Smooth muscle cell (in vitro differentiated cells): ENCODE data around the gene TNS1. TPM values are rescaled to one million over a fixed set of nuclear protein-coding genes. Genes with fewer than 3 reads are reported as not detected.

ENCODE experiments used
- DNase-seq: peaks from one replicate; lab custom pipeline; 2025; ENCODE audit not compliant: unreplicated experiment; lab: John Stamatoyannopoulos, UW
- H2AFZ ChIP-seq: fragments of 200-600 bp; sonication (generic); 2 replicates; pipeline ENCODE4 v1.6.0; 2016; ENCODE audit warnings: antibody characterized with exemption, low read depth, mild to moderate bottlenecking
- H3F3A ChIP-seq: fragments of 200-600 bp; sonication (generic); 2 replicates; pipeline ENCODE4 v1.6.0; 2017; ENCODE audit warnings: antibody characterized with exemption, low read depth
- H3K27ac ChIP-seq: fragments of 200-600 bp; sonication (generic); 2 replicates; pipeline ENCODE4 v1.5.1; 2016; ENCODE audit warnings: low read depth, mild to moderate bottlenecking
- H3K27me3 ChIP-seq: fragments of 200-600 bp; sonication (generic); 2 replicates; pipeline ENCODE4 v1.6.1; 2016; ENCODE audit warnings: low read depth, mild to moderate bottlenecking
- H3K36me3 ChIP-seq: fragments of 200-600 bp; sonication (generic); 2 replicates; pipeline ENCODE4 v1.5.1; 2016; ENCODE audit warnings: low read depth
- H3K4me1 ChIP-seq: fragments of 200-600 bp; sonication (generic); 2 replicates; pipeline ENCODE4 v1.5.1; 2016; ENCODE audit warnings: low read depth
- H3K4me2 ChIP-seq: fragments of 200-600 bp; sonication (generic); 2 replicates; pipeline ENCODE4 v1.6.0; 2016; ENCODE audit warnings: mild to moderate bottlenecking
- H3K4me3 ChIP-seq: fragments of 200-600 bp; sonication (generic); 2 replicates; pipeline ENCODE4 v1.5.1; 2016; ENCODE audit warnings: mild to moderate bottlenecking
- H3K79me2 ChIP-seq: fragments of 200-600 bp; sonication (generic); 2 replicates; pipeline ENCODE4 v1.6.0; 2016; ENCODE audit warnings: low read depth, mild to moderate bottlenecking
- H3K9ac ChIP-seq: fragments of 200-600 bp; sonication (generic); 2 replicates; pipeline ENCODE4 v1.6.0; 2016; ENCODE audit warnings: low read depth
- H3K9me3 ChIP-seq: fragments of 200-600 bp; sonication (generic); replicated peaks from 2 replicates; pipeline ENCODE4 v1.5.1; 2016; ENCODE audit warnings: low read depth
- H4K20me1 ChIP-seq: fragments of 200-600 bp; sonication (generic); 2 replicates; pipeline ENCODE4 v1.6.0; 2016; ENCODE audit warnings: low read depth
- WGBS: methylation state at CpG from one replicate; pipeline ENCODE4 v1.1.7; 2016; ENCODE audit warnings: low lambda C conversion rate; 5-methylcytosine and 5-hydroxymethylcytosine counted together
- polyA plus RNA-seq: library from polyadenylated mRNA; unstranded; fragments of >200 nt; fragmentation: Nextera tagmentation; extraction: Ambion mirVana; gene quantifications from 2 replicates; pipeline ENCODE4 v1.2.1, GENCODE V29; 2016
- total RNA-seq: library from RNA; depleted of rRNA; stranded (reverse); fragments of >200 nt; gene quantifications from 2 replicates; pipeline ENCODE4 v1.2.3, GENCODE V29; 2014
- TF ChIP-seq, protein P1 (sequence below): fragments of 200-600 bp; sonication (generic); IDR thresholded peaks from 2 replicates; pipeline ENCODE4 v1.5.1; 2017; ENCODE audit warnings: borderline replicate concordance, mild to moderate bottlenecking, antibody characterized with exemption; ENCODE audit not compliant: insufficient read depth, poor library complexity, severe bottlenecking

Gene TNS1
- total and polyA plus RNA-seq, 2 experiments from 2014 or later: 52.3 to 61.5 TPM

DNA sequence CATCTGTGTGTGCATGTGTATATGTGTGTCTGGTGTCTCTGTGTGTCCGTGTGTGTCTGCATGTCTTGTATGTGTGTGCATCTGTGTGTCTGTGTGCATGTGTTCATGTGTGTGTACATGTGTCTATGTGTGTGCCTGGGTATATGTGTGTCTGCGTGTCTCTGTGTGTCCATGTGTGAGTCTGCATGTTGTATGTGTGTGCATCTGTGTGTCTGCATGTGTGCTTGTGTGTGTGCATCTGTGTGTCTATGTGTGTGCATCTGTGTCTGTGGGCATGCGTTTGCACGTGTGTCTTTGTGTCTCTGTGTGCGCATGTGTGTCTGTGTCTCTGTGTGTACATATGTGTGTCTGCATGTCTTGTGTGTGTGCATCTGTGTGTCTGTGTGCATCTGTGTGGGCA lies 207.7 kb downstream of the TNS1 start:
- Histone ChIP-seq H3K27me3 (no peaks in the 10 kb centered on the region), H3K79me2 (no peaks in the 10 kb centered on the region), H3F3A (peaks cover 35% of the 10 kb centered on the region), H3K36me3 (no peaks in the 10 kb centered on the region), H3K9me3 (no peaks in the 10 kb centered on the region), H3K27ac (no peak overlapping the region), H3K4me3 (no peak overlapping the region), H3K9ac (no peak overlapping the region), H2AFZ (no peak overlapping the region), H3K4me1 (no peaks in the 10 kb centered on the region), H3K4me2 (no peak overlapping the region), H4K20me1 (peaks cover 26% of the 10 kb centered on the region)
- no peak for DNase-seq
- TF ChIP-seq, protein P1, sequence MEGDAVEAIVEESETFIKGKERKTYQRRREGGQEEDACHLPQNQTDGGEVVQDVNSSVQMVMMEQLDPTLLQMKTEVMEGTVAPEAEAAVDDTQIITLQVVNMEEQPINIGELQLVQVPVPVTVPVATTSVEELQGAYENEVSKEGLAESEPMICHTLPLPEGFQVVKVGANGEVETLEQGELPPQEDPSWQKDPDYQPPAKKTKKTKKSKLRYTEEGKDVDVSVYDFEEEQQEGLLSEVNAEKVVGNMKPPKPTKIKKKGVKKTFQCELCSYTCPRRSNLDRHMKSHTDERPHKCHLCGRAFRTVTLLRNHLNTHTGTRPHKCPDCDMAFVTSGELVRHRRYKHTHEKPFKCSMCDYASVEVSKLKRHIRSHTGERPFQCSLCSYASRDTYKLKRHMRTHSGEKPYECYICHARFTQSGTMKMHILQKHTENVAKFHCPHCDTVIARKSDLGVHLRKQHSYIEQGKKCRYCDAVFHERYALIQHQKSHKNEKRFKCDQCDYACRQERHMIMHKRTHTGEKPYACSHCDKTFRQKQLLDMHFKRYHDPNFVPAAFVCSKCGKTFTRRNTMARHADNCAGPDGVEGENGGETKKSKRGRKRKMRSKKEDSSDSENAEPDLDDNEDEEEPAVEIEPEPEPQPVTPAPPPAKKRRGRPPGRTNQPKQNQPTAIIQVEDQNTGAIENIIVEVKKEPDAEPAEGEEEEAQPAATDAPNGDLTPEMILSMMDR: no peak
- 90% methylated on average over 5 of the region's 5 CpGs for WGBS

DNA sequence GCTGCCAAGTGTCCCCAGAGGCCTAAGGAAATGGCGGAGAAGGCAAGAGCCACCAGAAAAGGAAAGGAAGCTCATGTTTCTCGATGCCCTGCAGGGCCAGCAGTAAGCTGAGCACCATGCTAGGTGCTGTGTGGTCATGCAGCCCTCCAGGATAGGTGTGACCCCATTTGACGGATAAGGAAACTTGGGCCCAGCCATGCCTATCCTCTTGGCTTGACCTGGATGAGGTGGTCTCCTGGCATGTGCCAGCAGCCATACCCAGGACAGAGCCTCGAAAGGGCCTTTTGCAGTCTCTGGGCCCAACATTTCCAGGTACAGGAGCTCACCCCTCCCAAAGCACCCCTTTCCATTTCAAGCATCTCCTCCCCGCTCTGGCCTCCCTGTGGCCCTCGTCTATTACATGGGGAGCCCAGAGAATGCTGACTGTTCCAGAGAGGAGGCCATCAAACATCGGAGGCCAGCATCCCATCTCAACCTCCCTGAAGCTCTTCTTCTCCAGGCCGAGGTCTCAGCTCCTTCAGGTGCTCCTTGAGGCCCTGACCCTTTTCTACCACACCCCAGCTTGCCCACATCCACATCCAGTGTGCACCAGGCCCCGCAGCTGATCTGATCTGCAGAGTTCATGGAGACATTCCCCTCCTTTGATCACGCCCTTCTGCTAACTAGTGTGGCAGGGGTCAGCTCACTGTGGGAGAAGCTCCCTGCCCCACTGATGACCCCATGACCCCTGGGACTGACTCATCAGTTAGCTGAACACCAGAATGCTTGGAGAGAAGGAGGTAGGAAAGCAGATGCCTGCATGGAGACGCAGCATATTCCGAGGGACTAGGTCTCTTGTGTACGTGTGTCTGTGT lies 208.4 kb downstream of the TNS1 start:
- TF ChIP-seq, protein P1: no peak

DNA sequence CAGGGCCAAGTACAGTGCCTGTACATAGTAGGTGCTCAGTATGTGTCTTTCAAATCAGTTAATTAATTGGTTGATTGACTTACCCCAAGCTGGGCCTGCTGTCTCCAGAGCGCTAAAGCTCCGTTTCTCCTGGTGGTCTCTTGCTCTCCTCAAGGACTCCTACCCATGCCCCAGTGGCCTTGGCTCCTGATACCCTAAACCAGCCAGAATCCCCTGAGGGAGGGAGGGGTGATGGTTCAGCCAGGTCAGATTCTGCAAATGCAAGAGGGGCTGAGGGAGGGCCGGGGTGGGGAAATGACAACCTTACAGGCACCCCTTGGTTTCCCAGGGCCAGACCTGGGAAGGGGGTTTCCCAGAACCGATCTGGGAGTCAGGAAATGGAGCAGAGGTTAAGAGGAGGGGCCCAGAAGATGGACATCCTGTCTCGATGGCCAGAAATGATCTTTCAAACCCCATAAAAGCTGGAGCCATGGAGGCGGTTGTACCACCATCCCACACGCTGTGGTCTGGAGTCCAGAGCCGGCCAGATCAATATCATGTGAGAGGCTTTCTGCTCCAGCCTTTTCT lies 209.1 kb downstream of the TNS1 start:
- Histone ChIP-seq H3K4me1 (no peaks in the 10 kb centered on the region), H2AFZ (no peak overlapping the region), H4K20me1 (peaks cover 12% of the 10 kb centered on the region), H3K27me3 (no peaks in the 10 kb centered on the region), H3K79me2 (no peaks in the 10 kb centered on the region), H3K9ac (no peak overlapping the region), H3K27ac (no peak overlapping the region), H3F3A (peaks cover 30% of the 10 kb centered on the region), H3K4me2 (no peak overlapping the region), H3K36me3 (no peaks in the 10 kb centered on the region), H3K4me3 (no peak overlapping the region), H3K9me3 (no peaks in the 10 kb centered on the region)
- WGBS: 65% methylated on average over 8 of the region's 8 CpGs
- no peak for DNase-seq
- TF ChIP-seq, protein P1: no peak

More for the DNA sequence above, 208.4 kb downstream of the TNS1 start:
- Histone ChIP-seq H3F3A (peaks cover 35% of the 10 kb centered on the region), H3K79me2 (no peaks in the 10 kb centered on the region), H3K9ac (no peak overlapping the region), H3K9me3 (no peaks in the 10 kb centered on the region), H3K27me3 (no peaks in the 10 kb centered on the region), H4K20me1 (peaks cover 19% of the 10 kb centered on the region), H3K27ac (no peak overlapping the region), H2AFZ (no peak overlapping the region), H3K4me3 (no peak overlapping the region), H3K36me3 (no peaks in the 10 kb centered on the region), H3K4me2 (no peak overlapping the region), H3K4me1 (no peaks in the 10 kb centered on the region)
- no peak for DNase-seq
- 79% methylated on average over 13 of the region's 13 CpGs for WGBS
